Endothelial cell of umbilical vein (primary cell): ENCODE results near the gene FBXO4. TPM values are rescaled to one million over a fixed set of nuclear protein-coding genes. Genes with fewer than 3 reads are reported as not detected.

ENCODE experiments used
- BruUV-seq: library from RNA; stranded (reverse); fragments of 400-500 nt; replicated peaks from 2 replicates; lab custom pipeline; 2021; lab: Mats Ljungman, UMichigan
- CTCF ChIA-PET: fragments of 300-600, 350-600 bp; sonication (Branson Sonifier 250); formaldehyde crosslinking; loops from one replicate; lab custom pipeline; 2021; ENCODE audit warnings: antibody characterized with exemption, inconsistent platforms; lab: Charles Lee
- POLR2A ChIA-PET: fragments of 300-600, 350-600 bp; sonication (Branson Sonifier 250); formaldehyde crosslinking; loops from one replicate; lab custom pipeline; 2021; ENCODE audit warnings: antibody characterized with exemption, inconsistent platforms; lab: Charles Lee
- DNase-seq: peaks from one replicate; pipeline ENCODE4 v3.0.0-alpha.2; 2011; ENCODE audit warnings: low read depth, low spot score
- FAIRE-seq: peaks from 2 replicates; lab custom pipeline; 2011; peaks lifted over from hg19 to GRCh38; lab: Jason Lieb, UNC
- H2AFZ ChIP-seq: 2 replicates; pipeline ENCODE4 v1.6.0; 2012; ENCODE audit warnings: low read depth, low read length, control low read depth, inconsistent platforms
- H3K27ac ChIP-seq: 2 replicates; pipeline ENCODE4 v1.5.1; 2011; ENCODE audit warnings: low read depth, mild to moderate bottlenecking, control low read depth, low read length, moderate library complexity; ENCODE audit not compliant: insufficient read depth
- H3K27me3 ChIP-seq, 2 experiments: 2 replicates each; pipeline versions ENCODE4 v1.6.0 to v1.6.1; 2011; ENCODE audit warnings: low read length in 2 of 2, mixed read lengths in 1 of 2; ENCODE audit not compliant: control insufficient read depth in 2 of 2, insufficient read depth in 2 of 2
- H3K36me3 ChIP-seq, 2 experiments: 2 replicates in 1 of 2; 3 replicates in 1 of 2; pipeline ENCODE4 v1.5.1; 2011; ENCODE audit warnings: low read length in 2 of 2, mild to moderate bottlenecking in 1 of 2, moderate library complexity in 1 of 2; ENCODE audit not compliant: control insufficient read depth in 2 of 2, insufficient read depth in 2 of 2; ENCODE audit errors: extremely low read depth in 1 of 2
- H3K4me1 ChIP-seq: 3 replicates; pipeline ENCODE4 v1.5.1; 2011; ENCODE audit warnings: mild to moderate bottlenecking, low read length; ENCODE audit not compliant: control insufficient read depth, insufficient read depth; ENCODE audit errors: extremely low read depth
- H3K4me2 ChIP-seq: 2 replicates; pipeline ENCODE4 v1.6.1; 2011; ENCODE audit warnings: low read length, control low read depth, mixed read lengths; ENCODE audit not compliant: insufficient read depth
- H3K4me3 ChIP-seq, 3 experiments: fragments of 200-600 bp in 1 of 3; sonication (generic), shearing (Covaris generic) in 1 of 3; replicated peaks in 1 of 3; 2 replicates each; pipeline ENCODE4 v1.5.1; 2011 to 2016; ENCODE audit warnings: control low read depth in 3 of 3, low read length in 3 of 3, mild to moderate bottlenecking in 2 of 3, inconsistent platforms in 1 of 3, low read depth in 1 of 3, moderate library complexity in 1 of 3; ENCODE audit not compliant: insufficient read depth in 1 of 3
- H3K79me2 ChIP-seq: 2 replicates; pipeline ENCODE4 v1.6.0; 2012; ENCODE audit warnings: low read length, inconsistent platforms; ENCODE audit not compliant: control insufficient read depth, insufficient read depth
- H3K9ac ChIP-seq: replicated peaks from 2 replicates; pipeline ENCODE3; 2011; ENCODE audit warnings: low read length, control low read depth; ENCODE audit not compliant: insufficient read depth; ENCODE audit errors: extremely low read depth
- H3K9me1 ChIP-seq: replicated peaks from 3 replicates; pipeline ENCODE4 v1.6.0; 2011; ENCODE audit warnings: mild to moderate bottlenecking, low read length; ENCODE audit not compliant: control insufficient read depth, insufficient read depth; ENCODE audit errors: extremely low read depth
- H3K9me3 ChIP-seq: replicated peaks from 2 replicates; pipeline ENCODE4 v1.5.1; 2012; ENCODE audit warnings: low read length, inconsistent platforms; ENCODE audit not compliant: control insufficient read depth, insufficient read depth
- H4K20me1 ChIP-seq: replicated peaks from 2 replicates; pipeline ENCODE3; 2011; ENCODE audit warnings: mild to moderate bottlenecking, low read length; ENCODE audit not compliant: control insufficient read depth, insufficient read depth; ENCODE audit errors: extremely low read depth
- EZH2 ChIP-seq: IDR thresholded peaks from 2 replicates; pipeline ENCODE4 v1.6.1; 2012; ENCODE audit warnings: borderline replicate concordance, low read depth, mild to moderate bottlenecking, moderate library complexity, low read length, inconsistent platforms; ENCODE audit not compliant: severe bottlenecking
- FOS ChIP-seq: IDR thresholded peaks from 2 replicates; pipeline ENCODE4 v1.6.1; 2011; ENCODE audit warnings: mild to moderate bottlenecking, low read length, moderate library complexity, borderline replicate concordance; ENCODE audit not compliant: insufficient read depth
- GATA2 ChIP-seq: IDR thresholded peaks from 2 replicates; pipeline ENCODE4 v1.7.0; 2011; ENCODE audit warnings: low read depth, mild to moderate bottlenecking, moderate library complexity, mixed read lengths, low read length; ENCODE audit not compliant: insufficient read length, insufficient read depth
- JUN ChIP-seq: IDR thresholded peaks from 2 replicates; pipeline ENCODE4 v1.6.1; 2011; ENCODE audit warnings: borderline replicate concordance, low read depth; ENCODE audit not compliant: insufficient read length, insufficient read depth
- MYC ChIP-seq: IDR thresholded peaks from one replicate; pipeline ENCODE4 v1.6.1; 2011; ENCODE audit warnings: mild to moderate bottlenecking, low read depth, low read length
- POLR2A ChIP-seq: IDR thresholded peaks from 2 replicates; pipeline ENCODE4 v1.6.1; 2012; ENCODE audit warnings: low read depth, mild to moderate bottlenecking, control low read depth, low read length
- POLR2AphosphoS5 ChIP-seq: IDR thresholded peaks from 2 replicates; pipeline ENCODE4 v1.6.1; 2012; ENCODE audit warnings: low read depth, mild to moderate bottlenecking, control low read depth, low read length, moderate library complexity; ENCODE audit not compliant: insufficient read depth
- dilution Hi-C: fragments of 300-500 bp; cut with MboI; formaldehyde crosslinking; loops from one replicate; pipeline ENCODE4 v1.15.0; 2019; ENCODE audit warnings: low sequenced_read_pairs; ENCODE audit not compliant: extremely low pct_ligation_motif_present
- intact Hi-C: fragments of 100-400 bp; cut with micrococcal nuclease; formaldehyde crosslinking; loops from one replicate; pipeline ENCODE4 v1.10.0; 2022
- polyA plus RNA-seq, 4 experiments: library from polyadenylated mRNA; depleted of rRNA in 3 of 4; stranded (reverse) in 3 of 4; unstranded in 1 of 4; fragments of >200 nt; gene quantifications; 2 replicates each; pipeline versions ENCODE4 v1.2.1 to v1.2.3, GENCODE V29; 2011 to 2012; ENCODE audit warnings: missing spikeins in 1 of 4
- total RNA-seq: library from RNA; stranded (reverse); gene quantifications from 2 replicates; pipeline ENCODE4 v1.2.3, GENCODE V29; 2021
- TF ChIP-seq, protein P1 (sequence below): IDR thresholded peaks from 2 replicates; pipeline ENCODE4 v1.6.1; 2011; ENCODE audit not compliant: insufficient read depth, insufficient read length
- TF ChIP-seq, protein P2 (sequence below), 2 donors: IDR thresholded peaks; 1 replicate in 1 of 2; 2 replicates in 1 of 2; pipeline ENCODE4 v1.5.1; 2011; ENCODE audit warnings: low read length in 2 of 2, mild to moderate bottlenecking in 2 of 2, moderate library complexity in 2 of 2, control low read depth in 1 of 2, inconsistent platforms in 1 of 2, low read depth in 1 of 2; ENCODE audit not compliant: insufficient read depth in 1 of 2; ENCODE audit errors: extremely low read depth in 1 of 2

FBXO4 gene
- total and polyA plus RNA-seq, 2 donors (not counting 3 experiments of a cell fraction or from before 2014, with no cell fraction given), result 4.4 to 7.7 TPM

DNA sequence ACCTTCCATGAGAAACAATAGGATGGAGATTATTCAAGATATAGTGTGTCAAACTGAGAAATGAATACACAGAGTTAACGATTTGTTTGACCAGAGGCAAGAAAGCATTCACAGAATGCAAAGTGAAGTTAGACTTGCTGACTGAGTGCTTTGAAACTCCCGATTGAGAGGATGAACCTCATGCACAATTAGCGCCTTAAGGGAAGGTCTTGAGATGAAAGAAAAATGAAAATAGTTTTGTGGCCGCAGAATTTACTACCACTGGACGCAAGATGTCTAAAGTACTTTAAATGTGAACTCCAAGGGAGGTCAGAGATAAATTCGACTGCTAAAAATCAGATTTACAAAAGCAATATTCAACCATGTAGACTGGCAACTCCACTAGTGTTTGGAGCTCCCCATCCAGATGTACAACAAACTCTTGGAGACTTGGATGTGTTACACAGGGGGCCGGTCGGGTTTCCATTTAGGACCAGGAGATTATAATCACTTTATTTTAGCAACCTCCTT, 21.6 kb upstream of the FBXO4 start:
- Histone ChIP-seq H3K27ac (peak overlapping the region; percentile 86), H2AFZ (peak overlapping the region; percentile 8), H3K79me2 (peaks cover 19% of the 10 kb centered on the region), H3K9ac (peak overlapping the region; percentile 44), H3K4me1 (peaks cover 14% of the 10 kb centered on the region), H3K9me3 (no peaks in the 10 kb centered on the region), H4K20me1 (no peaks in the 10 kb centered on the region), H3K9me1 (no peaks in the 10 kb centered on the region), H3K36me3 (peaks cover 0 to 2% of the 10 kb centered on the region in 2 experiments), H3K4me2 (peak overlapping the region; percentile 90), H3K27me3 (peaks cover 0 to 2% of the 10 kb centered on the region in 2 experiments), H3K4me3 (peak overlapping the region; percentile 11 to 81 (median 43))
- DNase-seq (no peak), FAIRE-seq (no peak)
- dilution Hi-C loops, result no loop called here
- CTCF ChIA-PET, result interaction anchor here (0.9 to 2.4 kb wide), 8 partner anchors 18 to 986 kb away, joined by 3 to 16 read pairs (median 6); partner anchors contain the start of genes FBXO4, GHR and OXCT1
- POLR2A ChIA-PET, result interaction anchor here (0.6 to 1.7 kb wide), 5 partner anchors 18 to 1138 kb away, joined by 3 to 6 read pairs (median 4); partner anchors contain the start of gene FBXO4
- TF ChIP-seq, protein P1, sequence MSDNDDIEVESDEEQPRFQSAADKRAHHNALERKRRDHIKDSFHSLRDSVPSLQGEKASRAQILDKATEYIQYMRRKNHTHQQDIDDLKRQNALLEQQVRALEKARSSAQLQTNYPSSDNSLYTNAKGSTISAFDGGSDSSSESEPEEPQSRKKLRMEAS, result no peak
- TF ChIP-seq EZH2 (no peak), JUN (no peak), MYC (no peak), POLR2A (no peak), FOS (no peak), GATA2 (no peak), POLR2AphosphoS5 (no peak)
- TF ChIP-seq, protein P2, sequence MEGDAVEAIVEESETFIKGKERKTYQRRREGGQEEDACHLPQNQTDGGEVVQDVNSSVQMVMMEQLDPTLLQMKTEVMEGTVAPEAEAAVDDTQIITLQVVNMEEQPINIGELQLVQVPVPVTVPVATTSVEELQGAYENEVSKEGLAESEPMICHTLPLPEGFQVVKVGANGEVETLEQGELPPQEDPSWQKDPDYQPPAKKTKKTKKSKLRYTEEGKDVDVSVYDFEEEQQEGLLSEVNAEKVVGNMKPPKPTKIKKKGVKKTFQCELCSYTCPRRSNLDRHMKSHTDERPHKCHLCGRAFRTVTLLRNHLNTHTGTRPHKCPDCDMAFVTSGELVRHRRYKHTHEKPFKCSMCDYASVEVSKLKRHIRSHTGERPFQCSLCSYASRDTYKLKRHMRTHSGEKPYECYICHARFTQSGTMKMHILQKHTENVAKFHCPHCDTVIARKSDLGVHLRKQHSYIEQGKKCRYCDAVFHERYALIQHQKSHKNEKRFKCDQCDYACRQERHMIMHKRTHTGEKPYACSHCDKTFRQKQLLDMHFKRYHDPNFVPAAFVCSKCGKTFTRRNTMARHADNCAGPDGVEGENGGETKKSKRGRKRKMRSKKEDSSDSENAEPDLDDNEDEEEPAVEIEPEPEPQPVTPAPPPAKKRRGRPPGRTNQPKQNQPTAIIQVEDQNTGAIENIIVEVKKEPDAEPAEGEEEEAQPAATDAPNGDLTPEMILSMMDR (IDR thresholded peaks at IDR 0.05; ENCODE audit: extremely low read depth in 1 of 2, insufficient read depth in 1 of 2, low read depth in 1 of 2, low read length in 2 of 2), result no peak
- TSS peak; percentile 98 for BruUV-seq
- intact Hi-C loops, result loop anchor here (10.0 kb wide), 1 partner anchor 1411 kb away; the partner anchor contains the start of gene HMGCS1
